Hepatocyte (in vitro differentiated cells): ENCODE results near the gene AKR1E2. TPM values are rescaled to one million over a fixed set of nuclear protein-coding genes. Genes with fewer than 3 reads are reported as not detected.

Source experiments
- DNase-seq: peaks from one replicate; pipeline ENCODE4 v3.0.0-alpha.2; 2016; ENCODE audit warnings: low spot score
- H2AFZ ChIP-seq: fragments of 200-600 bp; sonication (generic); 2 replicates; pipeline ENCODE4 v1.6.0; 2016; ENCODE audit warnings: antibody characterized with exemption, mild to moderate bottlenecking
- H3K27ac ChIP-seq: fragments of 200-600 bp; sonication (generic); 2 replicates; pipeline ENCODE4 v1.5.1; 2016; ENCODE audit warnings: mild to moderate bottlenecking
- H3K27me3 ChIP-seq: fragments of 200-600 bp; sonication (generic); 2 replicates; pipeline ENCODE4 v1.6.1; 2016
- H3K36me3 ChIP-seq: fragments of 200-600 bp; sonication (generic); replicated peaks from 2 replicates; pipeline ENCODE4 v1.5.1; 2016; ENCODE audit warnings: low read depth; ENCODE audit not compliant: insufficient read depth
- H3K4me1 ChIP-seq: fragments of 200-600 bp; sonication (generic); 2 replicates; pipeline ENCODE4 v1.5.1; 2016; ENCODE audit warnings: mild to moderate bottlenecking, moderate library complexity; ENCODE audit not compliant: insufficient read depth
- H3K4me2 ChIP-seq: fragments of 200-600 bp; sonication (generic); 2 replicates; pipeline ENCODE4 v1.6.0; 2016
- H3K4me3 ChIP-seq: fragments of 200-600 bp; sonication (generic); 2 replicates; pipeline ENCODE4 v1.5.1; 2016; ENCODE audit warnings: mild to moderate bottlenecking
- H3K79me2 ChIP-seq: fragments of 200-600 bp; sonication (generic); 2 replicates; pipeline ENCODE4 v1.6.0; 2017; ENCODE audit warnings: mild to moderate bottlenecking
- H3K9me2 ChIP-seq: fragments of 200-600 bp; sonication (generic); replicated peaks from 2 replicates; pipeline ENCODE4 v1.6.0; 2017; ENCODE audit warnings: mild to moderate bottlenecking; ENCODE audit not compliant: insufficient read depth
- H3K9me3 ChIP-seq: fragments of 200-600 bp; sonication (generic); 2 replicates; pipeline ENCODE4 v1.5.1; 2016; ENCODE audit warnings: low read depth, mild to moderate bottlenecking
- H4K20me1 ChIP-seq: fragments of 200-600 bp; sonication (generic); 2 replicates; pipeline ENCODE4 v1.6.0; 2016; ENCODE audit warnings: mild to moderate bottlenecking; ENCODE audit not compliant: insufficient read depth, poor library complexity, severe bottlenecking
- CTCF ChIP-seq: fragments of 200-600 bp; sonication (generic); IDR thresholded peaks from 2 replicates; pipeline ENCODE4 v1.5.1; 2016; ENCODE audit warnings: antibody characterized with exemption, mild to moderate bottlenecking; ENCODE audit not compliant: poor library complexity
- EZH2 ChIP-seq: fragments of 200-600 bp; sonication (generic); IDR thresholded peaks from 2 replicates; pipeline ENCODE4 v1.6.1; 2016; ENCODE audit warnings: antibody characterized with exemption, mild to moderate bottlenecking, borderline replicate concordance
- EZH2phosphoT487 ChIP-seq: fragments of 200-600 bp; sonication (generic); IDR thresholded peaks from one replicate; pipeline ENCODE4 v1.6.1; 2018; ENCODE audit warnings: antibody characterized with exemption, mild to moderate bottlenecking, low read depth, moderate library complexity; ENCODE audit not compliant: unreplicated experiment, severe bottlenecking
- WGBS: methylation state at CpG from one replicate; pipeline ENCODE4 v1.1.6; 2016; ENCODE audit warnings: low lambda C conversion rate; ENCODE audit errors: missing lambda C conversion rate; 5-methylcytosine and 5-hydroxymethylcytosine counted together
- polyA plus RNA-seq: library from polyadenylated mRNA; unstranded; fragments of >200 nt; fragmentation: Nextera tagmentation; extraction: Ambion mirVana; gene quantifications from 2 replicates; pipeline ENCODE4 v1.2.1, GENCODE V29; 2016
- total RNA-seq: library from RNA; depleted of rRNA; stranded (reverse); fragments of >200 nt; gene quantifications from 2 replicates; pipeline ENCODE4 v1.2.3, GENCODE V29; 2014

The AKR1E2 gene
- total and polyA plus RNA-seq, 2 experiments from 2014 or later: 1.6 to 4.2 TPM

GRCh38 chr10:4894335-4894734 lies 68.3 kb downstream of the AKR1E2 start:
- DNase-seq: no peak
- Histone ChIP-seq H3K27me3 (no peaks in the 10 kb centered on the region), H3K4me2 (no peak overlapping the region), H3K4me1 (no peaks in the 10 kb centered on the region), H3K9me3 (no peaks in the 10 kb centered on the region), H3K9me2 (no peaks in the 10 kb centered on the region), H3K4me3 (no peak overlapping the region), H4K20me1 (no peaks in the 10 kb centered on the region), H3K79me2 (no peaks in the 10 kb centered on the region), H3K27ac (no peak overlapping the region), H2AFZ (no peak overlapping the region), H3K36me3 (no peaks in the 10 kb centered on the region)
- WGBS: 100% methylated on average over 2 of the region's 2 CpGs
- TF ChIP-seq CTCF (no peak), EZH2 (no peak), EZH2phosphoT487 (no peak)

Other genes with a start within 250 kb of the AKR1E2 start
- 175 and 179 TPM in 2 replicates for gene AKR1C1, start 137.2 kb downstream of the AKR1E2 start, total RNA-seq
- gene AKR1C1, start 137.2 kb downstream of the AKR1E2 start, polyA plus RNA-seq: 67.8 and 106 TPM in 2 replicates
- 47.7 and 51.0 TPM in 2 replicates for gene AKR1C2, start 177.7 kb downstream of the AKR1E2 start, total RNA-seq
- 35.0 and 51.7 TPM in 2 replicates for gene AKR1C2, start 177.7 kb downstream of the AKR1E2 start, polyA plus RNA-seq